Suprapubic skin (tissue), 3 donors: ENCODE measurements around the gene MTRR.

ENCODE experiments used
- CTCF ChIP-seq, 2 donors: fragments of 200-600 bp in 1 of 2; fragments of 450-650 bp in 1 of 2; sonication (generic) in 1 of 2; IDR thresholded peaks; one replicate each; pipeline ENCODE4 v1.5.1; 2016 to 2019; ENCODE audit warnings: antibody characterized with exemption in 2 of 2, mild to moderate bottlenecking in 1 of 2, moderate library complexity in 1 of 2
- EP300 ChIP-seq: sonication (generic); formaldehyde crosslinking; IDR thresholded peaks from one replicate; pipeline ENCODE4 v1.6.1; 2017; ENCODE audit warnings: antibody characterized with exemption
- POLR2A ChIP-seq, 2 donors: fragments of 450-650 bp; IDR thresholded peaks; one replicate each; pipeline ENCODE4 v1.6.1; 2017; ENCODE audit warnings: antibody characterized with exemption in 2 of 2, mild to moderate bottlenecking in 2 of 2, moderate library complexity in 2 of 2

GRCh38 chr5:7852542-7852941 is 16.4 kb upstream of the MTRR start:
- TF ChIP-seq CTCF (IDR thresholded peaks at IDR 0.05) (no peak), POLR2A (IDR thresholded peaks at IDR 0.05) (no peak), EP300 (no peak)
